CD14-positive monocyte (primary cell): Measurements from ENCODE around the gene EGF. TPM values are rescaled to one million over a fixed set of nuclear protein-coding genes. Genes with fewer than 3 reads are reported as not detected.

Experiments used
- DNase-seq, 3 donors: peaks; one replicate each; pipeline ENCODE4 v3.0.0-alpha.2; 2011 to 2022
- H2AFZ ChIP-seq: 2 replicates; pipeline ENCODE4 v1.6.0; 2012; ENCODE audit warnings: mild to moderate bottlenecking, low read depth, low read length, inconsistent platforms; ENCODE audit not compliant: insufficient read depth, poor library complexity, severe bottlenecking
- H3K27ac ChIP-seq, 2 donors: 1 replicate in 1 of 2; 2 replicates in 1 of 2; pipeline ENCODE4 v1.5.1; 2012 to 2013; ENCODE audit warnings: low read length in 2 of 2, control low read depth in 1 of 2, inconsistent platforms in 1 of 2, low read depth in 1 of 2, mild to moderate bottlenecking in 1 of 2
- H3K27me3 ChIP-seq, 2 donors: one replicate each; pipeline versions ENCODE4 v1.6.0 to v1.6.1; 2011 to 2013; ENCODE audit warnings: low read length in 2 of 2; ENCODE audit not compliant: control insufficient read depth in 2 of 2, insufficient read depth in 2 of 2
- H3K36me3 ChIP-seq, 2 donors: replicated peaks in 1 of 2; 1 replicate in 1 of 2; 2 replicates in 1 of 2; pipeline versions ENCODE4 v1.5.1 to v1.6.1; 2012 to 2013; ENCODE audit warnings: low read length in 2 of 2, control low read depth in 1 of 2, inconsistent platforms in 1 of 2, mild to moderate bottlenecking in 1 of 2; ENCODE audit not compliant: insufficient read depth in 2 of 2, control insufficient read depth in 1 of 2
- H3K4me1 ChIP-seq, 2 donors: 1 replicate in 1 of 2; 2 replicates in 1 of 2; pipeline versions ENCODE4 v1.5.1 to v1.6.1; 2012 to 2013; ENCODE audit warnings: low read length in 2 of 2, control low read depth in 1 of 2, inconsistent platforms in 1 of 2, mild to moderate bottlenecking in 1 of 2, moderate library complexity in 1 of 2; ENCODE audit not compliant: insufficient read depth in 2 of 2, control insufficient read depth in 1 of 2
- H3K4me2 ChIP-seq: replicated peaks from 2 replicates; pipeline ENCODE3; 2012; ENCODE audit warnings: low read length, moderate library complexity, mild to moderate bottlenecking; ENCODE audit not compliant: poor library complexity, severe bottlenecking; ENCODE audit errors: extremely low read depth
- H3K4me3 ChIP-seq, 3 experiments: fragments of 200-600 bp in 1 of 3; sonication (generic) in 1 of 3; replicated peaks in 1 of 3; 1 replicate in 2 of 3; 2 replicates in 1 of 3; pipeline ENCODE4 v1.5.1; 2011 to 2013; ENCODE audit warnings: low read length in 3 of 3, mild to moderate bottlenecking in 3 of 3, control low read depth in 2 of 3, low read depth in 2 of 3, inconsistent platforms in 1 of 3, moderate library complexity in 1 of 3
- H3K79me2 ChIP-seq: 2 replicates; pipeline ENCODE4 v1.6.0; 2012; ENCODE audit warnings: mild to moderate bottlenecking, control low read depth, inconsistent platforms, low read length, moderate library complexity; ENCODE audit not compliant: insufficient read depth
- H3K9ac ChIP-seq: 2 replicates; pipeline ENCODE4 v1.6.0; 2017; ENCODE audit warnings: low read length, mild to moderate bottlenecking; ENCODE audit not compliant: insufficient read depth, poor library complexity, severe bottlenecking
- H3K9me3 ChIP-seq, 2 donors: replicated peaks in 1 of 2; 1 replicate in 1 of 2; 2 replicates in 1 of 2; pipeline versions ENCODE4 v1.5.1 to v1.6.1; 2012 to 2013; ENCODE audit warnings: low read length in 2 of 2, control low read depth in 1 of 2; ENCODE audit not compliant: control insufficient read depth in 1 of 2, insufficient read depth in 1 of 2
- H4K20me1 ChIP-seq: 2 replicates; pipeline ENCODE4 v1.6.0; 2012; ENCODE audit warnings: mild to moderate bottlenecking, low read length, control low read depth, moderate library complexity; ENCODE audit not compliant: insufficient read depth
- H3K27ac Mint-ChIP-seq, 7 donors: one replicate each; pipeline ENCODE4 v1.8.0; 2020; ENCODE audit warnings: mild to moderate bottlenecking in 7 of 7, mixed read lengths in 7 of 7, moderate library complexity in 6 of 7, inconsistent platforms in 2 of 7
- H3K27me3 Mint-ChIP-seq, 3 donors: one replicate each; pipeline ENCODE4 v1.8.0; 2021 to 2022; ENCODE audit warnings: low read depth in 3 of 3, mild to moderate bottlenecking in 3 of 3, mixed read lengths in 3 of 3, moderate library complexity in 3 of 3, inconsistent platforms in 1 of 3
- H3K36me3 Mint-ChIP-seq, 2 donors: one replicate each; pipeline ENCODE4 v1.8.0; 2020; ENCODE audit warnings: mixed read lengths in 2 of 2, inconsistent platforms in 1 of 2, mild to moderate bottlenecking in 1 of 2
- H3K4me1 Mint-ChIP-seq: one replicate; pipeline ENCODE4 v1.8.0; 2020; ENCODE audit warnings: mild to moderate bottlenecking, mixed read lengths
- H3K4me3 Mint-ChIP-seq, 2 donors: one replicate each; pipeline ENCODE4 v1.8.0; 2020; ENCODE audit warnings: mild to moderate bottlenecking in 2 of 2, mixed read lengths in 2 of 2, moderate library complexity in 1 of 2
- H3K9me3 Mint-ChIP-seq, 7 donors: one replicate each; pipeline ENCODE4 v1.8.0; 2020 to 2022; ENCODE audit warnings: mixed read lengths in 7 of 7, mild to moderate bottlenecking in 6 of 7, moderate library complexity in 6 of 7, inconsistent platforms in 2 of 7
- WGBS: methylation state at CpG from one replicate; pipeline ENCODE4 v1.1.5; 2013; ENCODE audit warnings: missing lambda C conversion rate; ENCODE audit not compliant: insufficient coverage; 5-methylcytosine and 5-hydroxymethylcytosine counted together
- intact Hi-C, 2 donors: fragments of 100-400 bp; cut with micrococcal nuclease; formaldehyde crosslinking; loops; one replicate each; pipeline versions ENCODE4 v1.15.0 to v1.15.1; 2023
- polyA plus RNA-seq, 3 donors: library from polyadenylated mRNA; depleted of rRNA in 1 of 3; unstranded in 2 of 3; stranded (reverse) in 1 of 3; fragments of 300-500 nt in 2 of 3; fragments of >200 nt in 1 of 3; fragmentation: Illumina TruSeq in 2 of 3; gene quantifications; 1 replicate in 2 of 3; 2 replicates in 1 of 3; pipeline ENCODE4 v1.2.3, GENCODE V29; 2012 to 2021
- TF ChIP-seq, protein P1 (sequence below): fragments of 200-600 bp; IDR thresholded peaks from one replicate; pipeline ENCODE4 v1.8.0; 2022; ENCODE audit warnings: antibody characterized with exemption, mild to moderate bottlenecking

The EGF gene
- polyA plus RNA-seq, 3 donors: 0.17 to 4.8 TPM; not detected in 1

DNA sequence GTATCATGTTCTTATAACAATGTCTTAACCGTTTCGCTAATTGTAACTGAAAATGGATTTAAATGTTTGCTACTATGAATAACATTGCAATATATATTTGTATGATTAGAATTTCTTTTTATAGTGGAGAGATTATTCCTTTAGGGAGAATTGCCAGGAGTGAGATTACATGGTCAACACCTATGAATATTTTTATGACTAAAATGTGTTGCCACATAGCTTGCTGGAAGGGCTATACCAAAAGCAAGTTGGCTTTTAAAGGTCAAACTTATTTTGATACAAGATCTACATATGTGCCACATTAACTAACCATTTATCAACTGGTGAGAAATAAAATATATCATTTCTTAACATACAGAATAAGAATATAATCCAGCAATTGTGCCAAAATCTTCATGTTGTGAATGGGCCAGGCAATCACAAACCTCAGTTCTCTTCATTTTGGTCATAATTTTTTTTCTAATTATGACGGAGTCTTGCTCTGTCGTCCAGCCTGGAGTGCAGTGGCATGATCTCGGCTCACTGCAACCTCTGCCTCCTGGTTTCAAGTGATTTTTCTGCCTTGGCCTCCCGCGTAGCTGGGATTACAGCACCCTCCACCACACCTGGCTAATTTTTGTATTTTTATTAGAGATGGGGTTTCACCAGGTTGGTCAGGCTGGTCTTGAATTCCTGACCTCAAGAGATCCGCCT lies 10.0 kb upstream of the EGF start:
- TF ChIP-seq, protein P1, sequence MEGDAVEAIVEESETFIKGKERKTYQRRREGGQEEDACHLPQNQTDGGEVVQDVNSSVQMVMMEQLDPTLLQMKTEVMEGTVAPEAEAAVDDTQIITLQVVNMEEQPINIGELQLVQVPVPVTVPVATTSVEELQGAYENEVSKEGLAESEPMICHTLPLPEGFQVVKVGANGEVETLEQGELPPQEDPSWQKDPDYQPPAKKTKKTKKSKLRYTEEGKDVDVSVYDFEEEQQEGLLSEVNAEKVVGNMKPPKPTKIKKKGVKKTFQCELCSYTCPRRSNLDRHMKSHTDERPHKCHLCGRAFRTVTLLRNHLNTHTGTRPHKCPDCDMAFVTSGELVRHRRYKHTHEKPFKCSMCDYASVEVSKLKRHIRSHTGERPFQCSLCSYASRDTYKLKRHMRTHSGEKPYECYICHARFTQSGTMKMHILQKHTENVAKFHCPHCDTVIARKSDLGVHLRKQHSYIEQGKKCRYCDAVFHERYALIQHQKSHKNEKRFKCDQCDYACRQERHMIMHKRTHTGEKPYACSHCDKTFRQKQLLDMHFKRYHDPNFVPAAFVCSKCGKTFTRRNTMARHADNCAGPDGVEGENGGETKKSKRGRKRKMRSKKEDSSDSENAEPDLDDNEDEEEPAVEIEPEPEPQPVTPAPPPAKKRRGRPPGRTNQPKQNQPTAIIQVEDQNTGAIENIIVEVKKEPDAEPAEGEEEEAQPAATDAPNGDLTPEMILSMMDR: no peak
- H3K4me3 Mint-ChIP-seq: no peak overlapping the region
- H3K36me3 ChIP-seq: no peaks in the 10 kb centered on the region
- H3K36me3 Mint-ChIP-seq: no peaks in the 10 kb centered on the region
- H4K20me1 ChIP-seq: no peaks in the 10 kb centered on the region
- no peak overlapping the region for H3K4me2 ChIP-seq
- no peak for DNase-seq
- H3K27me3 Mint-ChIP-seq: no peaks in the 10 kb centered on the region
- H3K9me3 ChIP-seq: peaks cover 9 to 13% of the 10 kb centered on the region in 2 donors
- intact Hi-C loops: no loop called here
- no CpG with 5 or more reads among the region's 8 CpGs for WGBS
- no peaks in the 10 kb centered on the region for H3K79me2 ChIP-seq
- no peaks in the 10 kb centered on the region for H3K4me1 Mint-ChIP-seq
- no peak overlapping the region for H2AFZ ChIP-seq
- H3K9me3 Mint-ChIP-seq: peaks cover 11 to 20% (median 17%) of the 10 kb centered on the region in 7 donors
- no peak overlapping the region for H3K27ac ChIP-seq
- H3K9ac ChIP-seq: no peak overlapping the region
- no peaks in the 10 kb centered on the region for H3K27me3 ChIP-seq
- no peaks in the 10 kb centered on the region for H3K4me1 ChIP-seq
- no peak overlapping the region for H3K27ac Mint-ChIP-seq
- no peak overlapping the region for H3K4me3 ChIP-seq

DNA sequence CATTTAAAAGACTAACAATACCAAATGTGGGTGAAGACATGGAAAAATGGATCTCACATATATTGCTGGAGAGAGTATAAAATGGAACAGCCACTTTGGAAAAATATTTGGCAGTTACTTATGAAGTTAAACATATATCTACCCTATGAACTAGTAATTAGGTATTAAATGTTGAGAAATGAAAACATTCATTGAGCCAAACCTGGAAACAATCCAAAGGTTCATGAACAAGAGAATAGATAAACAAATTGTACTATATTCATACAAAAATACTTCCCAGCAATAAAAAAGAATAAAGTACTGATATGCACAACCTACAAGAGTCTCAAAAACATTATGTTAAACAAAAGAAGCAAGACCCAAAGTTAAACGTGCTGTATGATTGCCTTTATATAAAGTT lies 4.0 kb upstream of the EGF start:
- Histone ChIP-seq H3K4me2 (no peak overlapping the region), H3K9me3 (no peaks in the 10 kb centered on the region), H3K79me2 (no peaks in the 10 kb centered on the region), H2AFZ (no peak overlapping the region), H3K27me3 (no peaks in the 10 kb centered on the region), H3K36me3 (no peaks in the 10 kb centered on the region), H3K9ac (no peak overlapping the region), H3K4me3 (no peak overlapping the region), H3K4me1 (peaks cover 0 to 5% of the 10 kb centered on the region in 2 donors), H3K27ac (no peak overlapping the region), H4K20me1 (no peaks in the 10 kb centered on the region)
- H3K4me3 Mint-ChIP-seq: no peak overlapping the region
- peaks cover 0 to 4% (median 3%) of the 10 kb centered on the region in 7 donors for H3K9me3 Mint-ChIP-seq
- peaks cover 8% of the 10 kb centered on the region for H3K4me1 Mint-ChIP-seq
- TF ChIP-seq, protein P1: no peak
- intact Hi-C loops: no loop called here
- no CpG with 5 or more reads among the region's 1 CpG for WGBS
- DNase-seq: no peak
- H3K36me3 Mint-ChIP-seq: no peaks in the 10 kb centered on the region
- H3K27me3 Mint-ChIP-seq: no peaks in the 10 kb centered on the region
- no peak overlapping the region for H3K27ac Mint-ChIP-seq
